ENCODE measurements around the gene MGME1. TPM values are rescaled to one million over a fixed set of nuclear protein-coding genes. Genes with fewer than 3 reads are reported as not detected.

MGME1 gene
- total and polyA plus RNA-seq, 2 of the 13 experiments (the other 11 are each of a cell fraction or from before 2014, with no cell fraction given) = 36.7 to 66.6 TPM

- no peak for TF ChIP-seq ZNF225 (CRISPR knock-in tag; IDR thresholded peaks at IDR 0.05)
- TF ChIP-seq ZNF18 (CRISPR knock-in tag; IDR thresholded peaks at IDR 0.05; ENCODE audit: insufficient replicate concordance) = no peak
- TF ChIP-seq, protein P1, sequence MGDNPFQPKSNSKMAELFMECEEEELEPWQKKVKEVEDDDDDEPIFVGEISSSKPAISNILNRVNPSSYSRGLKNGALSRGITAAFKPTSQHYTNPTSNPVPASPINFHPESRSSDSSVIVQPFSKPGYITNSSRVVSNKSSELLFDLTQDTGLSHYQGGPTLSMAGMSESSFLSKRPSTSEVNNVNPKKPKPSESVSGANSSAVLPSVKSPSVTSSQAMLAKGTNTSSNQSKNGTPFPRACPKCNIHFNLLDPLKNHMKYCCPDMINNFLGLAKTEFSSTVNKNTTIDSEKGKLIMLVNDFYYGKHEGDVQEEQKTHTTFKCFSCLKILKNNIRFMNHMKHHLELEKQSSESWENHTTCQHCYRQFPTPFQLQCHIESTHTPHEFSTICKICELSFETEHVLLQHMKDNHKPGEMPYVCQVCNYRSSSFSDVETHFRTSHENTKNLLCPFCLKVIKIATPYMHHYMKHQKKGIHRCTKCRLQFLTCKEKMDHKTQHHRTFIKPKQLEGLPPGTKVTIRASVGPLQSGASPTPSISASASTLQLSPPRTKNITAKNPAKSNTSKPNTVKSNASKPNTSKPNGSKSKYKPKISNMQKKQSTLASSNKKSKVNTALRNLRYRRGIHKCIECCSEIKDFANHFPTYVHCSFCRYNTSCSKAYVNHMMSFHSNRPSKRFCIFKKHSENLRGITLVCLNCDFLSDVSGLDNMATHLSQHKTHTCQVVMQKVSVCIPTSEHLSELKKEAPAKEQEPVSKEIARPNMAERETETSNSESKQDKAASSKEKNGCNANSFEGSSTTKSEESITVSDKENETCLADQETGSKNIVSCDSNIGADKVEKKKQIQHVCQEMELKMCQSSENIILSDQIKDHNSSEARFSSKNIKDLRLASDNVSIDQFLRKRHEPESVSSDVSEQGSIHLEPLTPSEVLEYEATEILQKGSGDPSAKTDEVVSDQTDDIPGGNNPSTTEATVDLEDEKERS (CRISPR knock-in tag; IDR thresholded peaks at IDR 0.05) = no peak
- peak; percentile 74 for TF ChIP-seq RBFOX2 (IDR thresholded peaks at IDR 0.05; ENCODE audit: low read depth, low read length)
- no peak for TF ChIP-seq SRSF4 (IDR thresholded peaks at IDR 0.05; ENCODE audit: low read depth, low read length, poor library complexity, severe bottlenecking)
- TF ChIP-seq POLR2AphosphoS2 (IDR thresholded peaks at IDR 0.05; ENCODE audit: low read depth, low read length) = 0 out of 2 replicates have a peak, but pooled peaks have one; percentile 33
- no peak for TF ChIP-seq ZNF136 (CRISPR knock-in tag; IDR thresholded peaks at IDR 0.05; ENCODE audit: low read depth)
- TF ChIP-seq ATF4 (CRISPR knock-in tag; IDR thresholded peaks at IDR 0.05) = no peak
- TF ChIP-seq ZNF570 (CRISPR knock-in tag; IDR thresholded peaks at IDR 0.05; ENCODE audit: borderline replicate concordance) = no peak
- TF ChIP-seq AKNA (CRISPR knock-in tag; IDR thresholded peaks at IDR 0.05; ENCODE audit: borderline replicate concordance) = no peak
- peak; percentile 73 for TF ChIP-seq CEBPB (IDR thresholded peaks at IDR 0.05; ENCODE audit: borderline replicate concordance, low read depth, low read length)
- TF ChIP-seq ZNF547 (CRISPR knock-in tag; IDR thresholded peaks at IDR 0.05) = no peak
- 0 out of 2 replicates have a peak, but pooled peaks have one; percentile 6 for TF ChIP-seq HOXA3 (CRISPR knock-in tag; IDR thresholded peaks at IDR 0.05)
- no peak for TF ChIP-seq ATF1 (CRISPR knock-in tag; IDR thresholded peaks at IDR 0.05)
- no peak for TF ChIP-seq KLF6 (CRISPR knock-in tag; IDR thresholded peaks at IDR 0.05)
- no peak for TF ChIP-seq ZNF781 (CRISPR knock-in tag; IDR thresholded peaks at IDR 0.05; ENCODE audit: borderline replicate concordance, not compliant biosample characterization)
- TF ChIP-seq SP2 (CRISPR knock-in tag; IDR thresholded peaks at IDR 0.05) = no peak
- TF ChIP-seq ZFP1 (CRISPR knock-in tag; IDR thresholded peaks at IDR 0.05) = 0 out of 2 replicates have a peak, but pooled peaks have one; percentile 12
Observed at GRCh38 chr20:17966432-17967310, 2.1 kb upstream of the MGME1 start (continued).

Data from HepG2 (cell line).